Measurements from ENCODE around the gene ULK1.
"Not testable (repeated sequence)": the region's sequence is repeated elsewhere in the genome, so short reads cannot be mapped to it uniquely, and the experiment has no call there.

Gene ULK1

GRCh38 chr12:131882804-131883520, 11.5 kb upstream of the ULK1 start:
- DNase-seq (ENCODE audit: low read depth), result no peak
- no peak overlapping the region for H3K4me3 ChIP-seq (ENCODE audit: low read depth, low read length)
- TF ChIP-seq, protein P1, sequence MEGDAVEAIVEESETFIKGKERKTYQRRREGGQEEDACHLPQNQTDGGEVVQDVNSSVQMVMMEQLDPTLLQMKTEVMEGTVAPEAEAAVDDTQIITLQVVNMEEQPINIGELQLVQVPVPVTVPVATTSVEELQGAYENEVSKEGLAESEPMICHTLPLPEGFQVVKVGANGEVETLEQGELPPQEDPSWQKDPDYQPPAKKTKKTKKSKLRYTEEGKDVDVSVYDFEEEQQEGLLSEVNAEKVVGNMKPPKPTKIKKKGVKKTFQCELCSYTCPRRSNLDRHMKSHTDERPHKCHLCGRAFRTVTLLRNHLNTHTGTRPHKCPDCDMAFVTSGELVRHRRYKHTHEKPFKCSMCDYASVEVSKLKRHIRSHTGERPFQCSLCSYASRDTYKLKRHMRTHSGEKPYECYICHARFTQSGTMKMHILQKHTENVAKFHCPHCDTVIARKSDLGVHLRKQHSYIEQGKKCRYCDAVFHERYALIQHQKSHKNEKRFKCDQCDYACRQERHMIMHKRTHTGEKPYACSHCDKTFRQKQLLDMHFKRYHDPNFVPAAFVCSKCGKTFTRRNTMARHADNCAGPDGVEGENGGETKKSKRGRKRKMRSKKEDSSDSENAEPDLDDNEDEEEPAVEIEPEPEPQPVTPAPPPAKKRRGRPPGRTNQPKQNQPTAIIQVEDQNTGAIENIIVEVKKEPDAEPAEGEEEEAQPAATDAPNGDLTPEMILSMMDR (IDR thresholded peaks at IDR 0.05; ENCODE audit: control insufficient read depth, extremely low read depth, insufficient read depth), result no peak

DNA sequence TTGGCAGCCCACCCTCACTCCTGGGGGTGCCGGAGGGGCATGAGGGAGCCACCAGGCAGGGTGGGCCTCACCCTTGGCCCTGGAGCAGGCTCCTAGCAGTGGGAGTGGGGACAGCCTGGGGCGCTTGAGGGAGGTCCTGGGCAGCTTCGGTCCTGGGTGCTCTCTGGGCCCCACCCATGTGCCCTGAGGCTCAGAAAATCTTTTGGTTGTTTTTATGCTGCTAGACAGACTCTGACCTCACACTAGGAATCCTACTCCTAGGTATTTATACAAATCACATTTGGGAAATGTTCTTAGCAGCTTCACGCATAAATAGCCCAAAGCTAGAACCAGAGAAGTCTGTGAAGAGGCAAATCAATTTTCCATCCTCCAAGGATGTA, 10.9 kb upstream of the ULK1 start:
- no peak for DNase-seq (ENCODE audit: low read depth)
- no peak overlapping the region for H3K4me3 ChIP-seq (ENCODE audit: low read depth, low read length)
- TF ChIP-seq, protein P1 (IDR thresholded peaks at IDR 0.05; ENCODE audit: control insufficient read depth, extremely low read depth, insufficient read depth), result no peak

- not testable (repeated sequence) for H3K4me3 ChIP-seq (ENCODE audit: low read depth, low read length); DNase-seq (ENCODE audit: low read depth)
Measured at GRCh38 chr12:131885076-131885475, 9.3 kb upstream of the ULK1 start.

DNA sequence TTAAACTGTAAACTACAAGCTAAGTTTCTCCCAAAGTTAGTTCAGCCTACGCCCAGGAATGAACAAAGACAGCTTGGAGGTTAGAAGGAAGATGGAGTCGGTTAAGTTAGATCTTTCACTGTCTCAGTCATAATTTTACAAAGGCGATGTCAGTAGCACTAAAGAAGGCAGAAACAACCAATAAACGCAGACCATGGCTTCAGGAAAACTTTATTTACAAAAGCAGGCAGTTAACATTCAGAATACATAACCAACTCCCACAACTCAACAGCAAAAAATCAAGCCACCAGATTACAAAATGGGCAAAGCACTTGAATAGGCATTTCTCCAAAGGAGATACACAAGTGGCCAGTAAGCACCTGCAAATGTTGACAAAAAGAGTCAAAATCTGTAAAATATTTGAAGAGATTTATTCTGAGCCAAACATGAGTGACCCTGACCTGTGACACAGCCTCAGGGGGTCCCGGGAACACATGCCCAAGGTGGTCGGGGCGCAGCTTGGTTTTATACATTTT, 8.8 kb upstream of the ULK1 start:
- DNase-seq (ENCODE audit: low read depth), result no peak
- TF ChIP-seq, protein P1 (IDR thresholded peaks at IDR 0.05; ENCODE audit: control insufficient read depth, extremely low read depth, insufficient read depth), result no peak
- no peak overlapping the region for H3K4me3 ChIP-seq (ENCODE audit: low read depth, low read length)

DNA sequence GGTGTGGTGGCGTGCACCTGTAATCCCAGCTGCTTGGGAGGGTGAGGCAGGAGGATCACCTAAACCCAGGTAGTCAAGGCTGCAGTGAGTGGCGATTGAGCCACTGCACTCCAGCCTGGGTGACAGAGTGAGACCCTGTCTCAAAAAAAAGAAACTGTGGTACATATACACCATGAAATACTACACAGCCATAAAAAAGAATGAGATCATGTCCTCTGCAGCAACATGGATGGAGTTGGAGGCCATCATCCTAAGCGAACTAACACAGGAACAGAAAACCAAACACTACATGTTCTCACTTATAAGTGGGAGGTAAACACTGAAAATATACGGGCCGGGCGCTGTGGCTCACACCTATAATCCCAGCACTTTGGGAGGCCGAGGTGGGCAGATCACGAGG, 2.7 kb upstream of the ULK1 start:
- H3K4me3 ChIP-seq (ENCODE audit: low read depth, low read length); DNase-seq (ENCODE audit: low read depth): not testable (repeated sequence)

DNA sequence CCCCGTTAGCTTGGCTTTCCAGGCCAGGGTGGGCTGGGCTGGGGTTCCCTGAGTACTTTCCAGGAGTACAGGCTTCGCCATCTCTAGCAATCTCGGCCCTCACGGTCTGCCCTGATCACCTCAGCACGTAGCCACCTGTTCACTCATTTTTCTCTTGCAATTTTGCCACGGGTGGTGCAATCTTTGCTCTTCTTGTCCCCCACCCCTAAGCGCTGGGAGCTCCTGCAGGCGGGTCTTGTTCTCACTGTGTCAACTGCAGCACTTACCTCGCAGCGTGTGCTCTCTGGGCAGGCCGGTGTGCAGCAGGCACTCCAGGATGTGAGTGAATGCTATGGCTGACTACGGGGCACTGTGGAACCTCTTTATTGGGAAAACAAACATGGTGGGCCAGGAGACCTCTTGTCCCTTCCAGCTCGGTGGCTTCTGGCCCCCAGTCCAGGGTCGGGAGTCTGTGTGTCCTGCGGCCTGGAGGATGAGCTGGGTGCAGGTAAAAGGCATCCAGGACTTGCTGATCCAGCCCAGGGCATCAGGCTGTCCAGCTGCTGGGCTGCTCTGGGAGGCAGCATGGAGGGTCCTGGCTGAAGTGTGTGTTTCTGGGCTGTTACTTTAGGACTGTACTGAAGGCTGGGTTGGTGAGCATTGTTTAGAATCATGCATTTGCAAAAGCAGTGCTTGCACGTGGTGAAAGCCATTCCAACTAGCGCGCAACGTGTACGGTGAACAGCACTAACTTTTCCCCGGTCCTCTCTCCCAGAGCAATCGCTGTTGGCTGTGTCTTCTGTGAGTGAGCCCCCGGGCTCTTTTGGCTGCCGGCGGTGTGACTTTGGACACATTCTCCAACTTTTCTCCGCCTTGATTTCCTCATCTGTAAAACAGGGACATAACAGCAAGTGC, 1.5 kb upstream of the ULK1 start:
- no peak overlapping the region for H3K4me3 ChIP-seq (ENCODE audit: low read depth, low read length)
- DNase-seq (ENCODE audit: low read depth), result no peak
- TF ChIP-seq, protein P1 (IDR thresholded peaks at IDR 0.05; ENCODE audit: control insufficient read depth, extremely low read depth, insufficient read depth), result no peak

DNA sequence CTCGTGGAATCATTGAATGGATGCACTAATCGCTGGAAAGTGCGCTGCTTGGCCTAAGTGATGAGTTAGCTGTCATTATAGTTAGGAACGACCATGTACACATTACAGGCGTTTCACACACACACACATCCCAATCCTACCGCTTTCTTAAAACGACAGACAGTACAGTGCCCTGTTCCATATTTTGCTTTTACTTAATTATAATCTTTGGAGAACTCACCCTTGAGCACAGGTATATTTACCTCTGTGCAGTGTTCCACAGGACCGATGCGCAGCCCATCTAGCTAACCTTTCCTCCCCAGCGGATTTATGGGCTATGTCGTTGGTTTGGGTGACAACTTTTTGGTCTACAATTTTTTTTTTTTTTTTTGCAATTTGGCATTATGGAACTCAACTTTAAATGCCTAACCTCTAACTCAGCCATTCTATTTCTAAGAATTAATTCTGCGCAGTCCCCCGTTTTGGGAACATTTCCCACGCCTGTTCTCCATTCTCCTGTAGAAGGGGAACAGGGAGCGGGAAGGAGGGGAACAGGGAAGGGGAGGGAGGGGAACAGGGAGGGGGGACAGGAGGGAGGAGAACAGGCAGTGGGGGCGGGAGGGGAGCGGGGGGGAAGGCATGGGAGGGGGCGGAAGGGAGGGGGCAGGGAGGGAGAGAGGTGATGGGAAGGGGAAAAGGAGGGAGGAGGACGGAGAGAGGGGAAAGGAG, 663 bp upstream of the ULK1 start:
- no peak for DNase-seq (ENCODE audit: low read depth)
- H3K4me3 ChIP-seq (ENCODE audit: low read depth, low read length), result no peak overlapping the region
- TF ChIP-seq, protein P1 (IDR thresholded peaks at IDR 0.05; ENCODE audit: control insufficient read depth, extremely low read depth, insufficient read depth), result no peak

All from LNCaP clone FGC (cell line).